ENCODE data around the gene IL9. TPM values are rescaled to one million over a fixed set of nuclear protein-coding genes. Genes with fewer than 3 reads are reported as not detected.

IL9 gene
- total RNA-seq, 4 donors from 2014 or later, result not detected

DNA sequence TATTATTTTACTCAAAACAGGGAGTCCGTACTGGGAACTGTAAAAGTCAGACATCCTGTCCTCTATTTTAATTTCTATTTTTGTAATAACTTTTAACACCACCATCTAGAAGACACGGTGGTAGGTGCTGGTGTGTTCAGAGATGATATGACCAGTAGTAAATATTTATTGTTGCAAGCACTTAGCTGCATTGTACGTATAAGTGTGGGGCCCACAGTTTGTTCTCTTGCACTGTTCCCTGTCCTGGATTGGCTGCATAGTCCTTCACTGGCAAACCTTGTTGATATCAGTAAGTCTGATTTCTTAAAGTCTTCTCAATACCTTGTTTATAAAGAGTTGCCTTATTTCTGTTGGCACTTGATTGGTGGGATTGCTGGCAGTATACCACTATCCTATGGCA is 24.6 kb upstream of the IL9 start:
- no peaks in the 10 kb centered on the region for H3K4me1 ChIP-seq
- DNase-seq, result no peak
- intact Hi-C loops (cut with DNase I), result no loop called here
- no peak for TF ChIP-seq POLR2A (IDR thresholded peaks at IDR 0.05)
- TF ChIP-seq, protein P1, sequence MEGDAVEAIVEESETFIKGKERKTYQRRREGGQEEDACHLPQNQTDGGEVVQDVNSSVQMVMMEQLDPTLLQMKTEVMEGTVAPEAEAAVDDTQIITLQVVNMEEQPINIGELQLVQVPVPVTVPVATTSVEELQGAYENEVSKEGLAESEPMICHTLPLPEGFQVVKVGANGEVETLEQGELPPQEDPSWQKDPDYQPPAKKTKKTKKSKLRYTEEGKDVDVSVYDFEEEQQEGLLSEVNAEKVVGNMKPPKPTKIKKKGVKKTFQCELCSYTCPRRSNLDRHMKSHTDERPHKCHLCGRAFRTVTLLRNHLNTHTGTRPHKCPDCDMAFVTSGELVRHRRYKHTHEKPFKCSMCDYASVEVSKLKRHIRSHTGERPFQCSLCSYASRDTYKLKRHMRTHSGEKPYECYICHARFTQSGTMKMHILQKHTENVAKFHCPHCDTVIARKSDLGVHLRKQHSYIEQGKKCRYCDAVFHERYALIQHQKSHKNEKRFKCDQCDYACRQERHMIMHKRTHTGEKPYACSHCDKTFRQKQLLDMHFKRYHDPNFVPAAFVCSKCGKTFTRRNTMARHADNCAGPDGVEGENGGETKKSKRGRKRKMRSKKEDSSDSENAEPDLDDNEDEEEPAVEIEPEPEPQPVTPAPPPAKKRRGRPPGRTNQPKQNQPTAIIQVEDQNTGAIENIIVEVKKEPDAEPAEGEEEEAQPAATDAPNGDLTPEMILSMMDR (IDR thresholded peaks at IDR 0.05), result no peak
- H3K9me3 ChIP-seq, result no peaks in the 10 kb centered on the region
- 75 to 81% methylated on average over 3 of the region's 3 CpGs for WGBS, 2 donors
- no peak overlapping the region for H3K27ac ChIP-seq
- no peak overlapping the region for H3K4me3 ChIP-seq (replicated peaks in 1 of 3)
- no peaks in the 10 kb centered on the region for H3K36me3 ChIP-seq
- H3K27me3 ChIP-seq, result no peaks in the 10 kb centered on the region

DNA sequence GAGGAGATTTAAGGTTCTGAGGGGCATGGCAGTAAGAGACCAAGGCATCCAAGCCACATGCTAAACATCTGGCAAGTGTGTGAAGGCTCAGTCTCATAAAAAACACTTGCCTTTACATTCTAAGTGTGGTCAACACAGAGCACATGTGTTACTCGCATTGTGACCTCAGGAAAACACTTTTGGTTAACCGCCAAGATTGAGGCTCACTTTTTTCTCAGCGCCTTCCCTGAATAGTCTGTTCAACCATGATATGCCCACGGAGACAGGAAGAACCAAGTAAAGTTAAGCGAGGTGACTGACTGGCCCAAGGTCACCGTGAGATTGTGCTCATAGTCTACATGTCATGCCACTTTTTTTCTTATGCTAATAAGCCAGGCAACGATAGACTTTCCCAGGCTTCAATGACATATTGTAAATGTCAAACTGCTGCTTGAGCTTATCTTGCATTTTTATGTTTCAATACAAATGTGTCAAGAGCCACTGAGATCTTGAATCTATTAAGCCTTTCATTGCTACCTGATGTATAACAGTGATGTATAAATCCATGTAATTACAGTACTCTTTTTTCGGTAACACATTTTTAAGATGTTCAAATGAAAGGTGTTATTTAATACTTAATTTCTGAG is 21.1 kb upstream of the IL9 start:
- 73 to 83% methylated on average over 8 of the region's 8 CpGs for WGBS, 2 donors
- H3K9me3 ChIP-seq, result no peaks in the 10 kb centered on the region
- no peak overlapping the region for H3K27ac ChIP-seq
- intact Hi-C loops (cut with DNase I), result no loop called here
- no peaks in the 10 kb centered on the region for H3K36me3 ChIP-seq
- DNase-seq, result no peak
- no peaks in the 10 kb centered on the region for H3K4me1 ChIP-seq
- TF ChIP-seq, protein P1 (IDR thresholded peaks at IDR 0.05), result no peak
- TF ChIP-seq POLR2A (IDR thresholded peaks at IDR 0.05), result no peak
- no peaks in the 10 kb centered on the region for H3K27me3 ChIP-seq
- H3K4me3 ChIP-seq (replicated peaks in 1 of 3), result no peak overlapping the region

DNA sequence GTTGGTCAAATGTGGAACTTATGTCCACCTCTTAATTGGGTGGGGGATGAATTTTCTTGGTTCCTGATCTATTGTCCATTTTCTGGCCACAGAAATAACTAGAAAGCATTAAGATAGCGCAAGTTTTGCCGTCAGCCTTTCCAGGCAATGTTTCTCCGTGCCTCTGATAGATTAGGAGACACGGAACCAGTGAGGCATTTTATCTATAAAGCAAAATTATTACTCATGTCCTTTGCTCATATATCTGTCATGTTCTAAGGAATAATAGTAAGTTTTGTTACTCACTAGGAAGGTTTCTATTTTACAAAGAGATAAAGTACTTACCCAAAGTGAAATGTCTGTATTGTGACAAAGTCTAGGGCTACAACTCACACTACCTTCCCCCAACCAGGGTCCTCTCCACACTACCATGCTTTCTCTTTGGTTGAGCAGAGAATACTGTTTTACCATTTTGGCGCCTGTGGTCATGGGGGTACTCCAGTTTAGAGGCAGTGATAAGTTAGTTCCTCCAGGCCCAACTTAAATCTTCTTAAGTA is 19.9 kb upstream of the IL9 start:
- TF ChIP-seq POLR2A (IDR thresholded peaks at IDR 0.05), result no peak
- TF ChIP-seq, protein P1 (IDR thresholded peaks at IDR 0.05), result no peak
- H3K27ac ChIP-seq, result no peak overlapping the region
- H3K9me3 ChIP-seq, result no peaks in the 10 kb centered on the region
- 80 to 93% methylated on average over 5 of the region's 5 CpGs for WGBS, 2 donors
- no peak for DNase-seq
- H3K27me3 ChIP-seq, result no peaks in the 10 kb centered on the region
- no peak overlapping the region for H3K4me3 ChIP-seq (replicated peaks in 1 of 3)
- H3K4me1 ChIP-seq, result no peaks in the 10 kb centered on the region
- no peaks in the 10 kb centered on the region for H3K36me3 ChIP-seq
- intact Hi-C loops (cut with DNase I), result no loop called here

DNA sequence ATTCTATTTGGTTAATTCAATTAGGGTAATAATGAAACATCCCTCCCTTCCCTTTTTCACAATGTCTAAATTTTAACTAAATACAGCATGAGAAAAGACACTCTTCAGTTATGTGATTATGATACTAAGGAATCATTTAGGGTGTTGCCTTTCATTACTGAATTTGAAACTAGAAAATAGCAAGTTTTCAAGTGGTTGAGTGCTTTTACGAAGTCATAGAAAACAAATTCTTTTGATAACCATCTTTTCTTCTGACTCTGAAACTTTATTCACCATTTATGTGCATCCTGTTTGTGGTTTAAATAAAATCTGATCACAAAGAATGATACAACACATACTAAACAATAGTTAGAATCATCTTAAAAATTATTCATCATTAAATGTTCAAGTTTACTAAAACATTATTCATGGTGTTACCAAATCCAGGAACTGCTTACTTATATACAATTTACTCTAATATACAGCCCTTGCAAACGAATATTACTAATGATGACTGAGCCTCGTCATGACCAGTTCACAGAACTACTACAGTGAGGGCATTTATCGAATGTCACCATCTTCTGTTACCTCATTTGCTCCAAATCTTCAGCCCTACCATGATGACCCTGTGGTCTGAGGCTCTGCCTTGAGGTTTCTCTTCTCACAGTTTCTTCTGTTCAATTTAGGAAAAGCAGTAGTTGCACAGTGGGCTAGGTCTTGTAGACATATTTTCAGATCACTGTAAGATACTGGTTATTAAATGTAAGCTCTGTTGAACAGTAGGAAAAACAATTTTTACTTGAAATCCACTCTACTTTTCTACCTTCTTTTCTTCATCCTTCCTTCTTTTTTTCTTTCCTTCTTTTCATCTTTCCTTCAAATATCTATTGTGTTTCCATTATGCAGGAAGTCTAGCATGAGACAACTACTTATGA is 18.3 kb upstream of the IL9 start:
- DNase-seq, result no peak
- intact Hi-C loops (cut with DNase I), result no loop called here

More for the DNA sequence above, 18.3 kb upstream of the IL9 start:
- no peak overlapping the region for H3K4me3 ChIP-seq (replicated peaks in 1 of 3)
- WGBS, 2 donors, result 77% methylated on average over 4 of the region's 4 CpGs
- TF ChIP-seq, protein P1 (IDR thresholded peaks at IDR 0.05), result no peak
- H3K27me3 ChIP-seq, result no peaks in the 10 kb centered on the region
- no peaks in the 10 kb centered on the region for H3K36me3 ChIP-seq
- H3K4me1 ChIP-seq, result no peaks in the 10 kb centered on the region
- no peaks in the 10 kb centered on the region for H3K9me3 ChIP-seq
- H3K27ac ChIP-seq, result no peak overlapping the region
